GM12865 (cell line): ENCODE measurements around the gene PRUNE2.

Experiments
- DNase-seq: peaks from one replicate; pipeline ENCODE4 v3.0.0; 2010; ENCODE audit warnings: low read depth
- H3K4me3 ChIP-seq: 2 replicates; pipeline ENCODE4 v1.5.1; 2011; ENCODE audit warnings: mild to moderate bottlenecking, low read depth, low read length, control low read depth
- CTCF ChIP-seq: IDR thresholded peaks from 2 replicates; pipeline ENCODE4 v1.5.1; 2011; ENCODE audit warnings: low read length, control low read depth, low read depth, inconsistent platforms; ENCODE audit not compliant: insufficient read depth; ENCODE audit errors: missing control alignments

Gene PRUNE2

GRCh38 chr9:76927540-76928240 lies 21.8 kb upstream of the PRUNE2 start:
- no peak for TF ChIP-seq CTCF
- no peak overlapping the region for H3K4me3 ChIP-seq
- DNase-seq = no peak

- H3K4me3 ChIP-seq = no peak overlapping the region
- no peak for DNase-seq
- TF ChIP-seq CTCF = no peak
Measured at GRCh38 chr9:76926846-76927245, 20.9 kb upstream of the PRUNE2 start.

GRCh38 chr9:76926324-76926741 lies 20.4 kb upstream of the PRUNE2 start:
- no peak for DNase-seq
- TF ChIP-seq CTCF = no peak
- H3K4me3 ChIP-seq = no peak overlapping the region

GRCh38 chr9:76921165-76921564 lies 15.3 kb upstream of the PRUNE2 start:
- TF ChIP-seq CTCF = no peak
- no peak overlapping the region for H3K4me3 ChIP-seq
- DNase-seq = no peak

- H3K4me3 ChIP-seq = no peak overlapping the region
- DNase-seq = no peak
- no peak for TF ChIP-seq CTCF
Measured at GRCh38 chr9:76917299-76917698, 11.4 kb upstream of the PRUNE2 start.

GRCh38 chr9:76916231-76916630 lies 10.3 kb upstream of the PRUNE2 start:
- TF ChIP-seq CTCF = no peak
- DNase-seq = no peak
- no peak overlapping the region for H3K4me3 ChIP-seq

GRCh38 chr9:76913467-76913866 lies 7.6 kb upstream of the PRUNE2 start:
- H3K4me3 ChIP-seq = no peak overlapping the region
- no peak for DNase-seq
- TF ChIP-seq CTCF = no peak
